ENCODE measurements around the gene OR10A2.

DNA sequence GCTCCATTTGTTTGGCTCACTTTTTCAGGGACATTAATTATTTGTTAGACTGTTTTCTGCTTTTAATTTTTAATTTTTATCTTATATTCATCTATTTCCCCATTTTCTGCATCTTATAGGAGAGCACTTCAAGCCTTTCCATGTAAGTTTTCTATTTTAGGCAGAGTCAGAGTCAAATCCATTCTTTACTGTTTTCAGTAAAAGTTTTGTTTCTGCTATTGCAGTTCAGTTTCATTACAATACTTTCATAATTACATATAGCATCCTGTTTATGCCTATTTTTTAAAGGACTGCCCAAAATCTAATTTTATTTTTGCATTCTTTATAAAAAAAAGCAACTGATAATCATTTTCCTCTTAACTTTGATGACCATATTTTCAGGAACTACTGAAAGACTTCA lies 21.2 kb upstream of the OR10A2 start:
- TF ChIP-seq CTCF (IDR thresholded peaks at IDR 0.05) (no peak), POLR2A (IDR thresholded peaks at IDR 0.05) (no peak), POLR2AphosphoS5 (IDR thresholded peaks at IDR 0.05) (no peak)
